HG02981 (cell line): ENCODE results near the gene EVA1A.

Experiments used
- ATAC-seq: cut with Tn5 transposase; IDR thresholded peaks from one replicate; pipeline ENCODE4 v1.9.1; 2021; ENCODE audit warnings: mild to moderate bottlenecking, moderate library complexity; ENCODE audit not compliant: unreplicated experiment

The EVA1A gene

DNA sequence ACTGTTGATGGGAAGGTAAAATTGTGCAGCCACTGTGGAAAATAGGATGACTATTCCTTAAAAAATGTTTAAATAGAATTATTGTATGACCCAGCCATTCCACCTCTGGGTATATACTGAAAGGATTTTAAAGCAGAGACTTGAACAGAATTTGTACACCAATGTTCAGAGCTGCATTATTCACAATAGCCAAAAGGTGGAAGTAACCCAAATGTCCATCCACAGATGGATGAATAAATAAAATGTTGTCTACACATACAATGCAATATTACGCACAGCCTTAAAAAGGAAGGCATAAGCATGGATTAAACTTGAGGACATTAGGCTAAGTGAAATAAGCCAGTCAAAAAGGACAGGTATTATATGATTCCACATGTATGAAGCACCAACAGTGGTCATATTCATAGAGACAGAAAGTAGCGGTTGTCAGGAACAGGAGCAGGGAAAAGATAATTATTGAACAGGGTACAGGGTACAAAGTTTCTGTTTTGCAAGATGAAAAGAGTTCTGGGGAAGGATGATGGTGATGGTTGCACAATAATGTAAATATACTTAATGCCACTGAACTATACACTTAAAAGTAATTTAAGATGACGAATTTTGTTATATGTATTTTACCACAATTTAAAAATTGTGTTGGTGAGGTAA, 39.4 kb downstream of the EVA1A start:
- ATAC-seq, result no peak

DNA sequence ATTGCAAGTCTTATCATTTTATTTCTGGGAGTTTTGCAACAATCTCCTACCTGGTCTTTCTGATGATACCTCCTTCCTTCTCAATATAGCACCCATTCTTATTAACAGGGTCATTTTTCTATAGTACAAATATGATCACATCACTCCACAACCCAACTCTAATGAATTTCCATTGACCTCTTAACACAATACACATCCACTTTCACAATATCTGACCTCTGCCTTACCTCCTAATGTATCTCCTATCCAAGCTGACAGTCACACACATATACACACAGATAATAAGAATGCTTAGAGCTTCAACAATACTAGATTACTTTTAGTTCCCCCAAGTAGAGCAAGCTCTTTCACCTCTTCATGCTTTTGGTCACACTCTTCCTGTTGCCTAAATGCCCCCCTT, 40.9 kb downstream of the EVA1A start:
- ATAC-seq, result no peak

DNA sequence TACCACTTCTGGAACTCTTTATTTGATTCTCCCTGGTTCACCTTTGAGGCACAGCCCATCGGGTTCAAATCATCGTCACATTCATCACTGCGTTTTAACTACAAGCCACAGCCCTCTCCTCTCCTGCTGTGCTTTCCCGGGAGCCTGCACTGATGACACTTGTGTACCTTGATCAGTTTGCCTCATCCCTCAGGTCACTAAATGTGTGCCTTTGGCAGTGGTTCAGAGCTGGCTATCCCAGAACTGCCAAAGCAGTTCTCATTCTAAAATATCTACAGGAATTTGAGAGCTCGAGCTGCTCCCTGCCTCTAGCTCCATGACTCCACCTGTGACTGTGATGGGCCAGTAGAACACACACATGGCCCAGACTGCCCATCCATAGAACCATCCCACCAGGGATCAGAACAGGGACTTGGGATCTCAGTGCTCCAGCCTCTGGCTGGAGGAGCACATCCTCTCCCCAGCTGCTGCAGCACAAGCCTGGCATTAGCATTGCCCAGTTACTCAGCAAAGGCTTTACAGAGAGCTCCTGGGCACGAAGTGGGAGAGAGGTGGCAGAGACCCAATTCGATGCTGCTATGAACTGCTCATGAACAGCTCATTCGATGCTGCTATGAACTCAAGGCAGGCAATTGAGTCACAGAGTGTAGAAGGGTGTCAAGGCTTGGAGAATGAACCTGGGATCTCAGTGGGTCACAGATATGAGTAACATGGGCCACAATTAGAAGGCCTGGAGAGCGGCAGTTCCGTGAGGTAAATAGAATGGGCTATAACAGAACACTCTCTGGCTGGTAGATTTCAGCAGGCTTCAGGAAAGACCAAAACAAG, 41.9 kb downstream of the EVA1A start:
- ATAC-seq, result no peak

DNA sequence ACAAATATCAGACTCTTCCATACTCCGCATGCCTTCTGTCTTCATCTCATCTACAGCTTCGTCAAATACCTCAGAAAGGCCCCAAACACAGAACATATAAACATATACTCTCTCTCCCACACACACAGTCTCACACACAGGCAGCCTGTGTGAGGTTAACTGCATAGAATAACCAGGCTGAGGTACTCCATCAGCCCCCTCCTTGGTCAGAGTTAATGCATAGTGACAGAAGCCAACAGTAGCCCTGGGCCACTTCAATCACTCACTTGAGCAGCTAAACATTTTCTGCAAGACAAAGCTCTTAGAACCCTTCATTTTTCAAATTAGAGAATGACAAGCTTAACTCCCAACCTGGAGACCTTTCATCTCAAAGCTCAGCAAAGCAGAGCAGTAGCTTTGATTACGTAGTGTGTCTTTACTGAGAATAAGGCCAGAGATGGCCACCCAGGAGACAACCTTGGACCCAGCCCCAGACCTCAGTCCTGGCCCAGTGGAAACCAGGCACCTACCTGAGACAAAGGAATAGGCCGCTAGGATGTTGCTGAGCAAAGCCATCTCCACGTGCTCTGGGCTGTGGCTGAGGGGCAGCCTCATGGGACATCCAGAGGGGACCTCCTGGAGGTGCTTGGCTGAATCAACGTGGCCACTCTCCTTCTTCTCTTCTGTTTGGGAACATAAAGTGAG, 43.0 kb downstream of the EVA1A start:
- no peak for ATAC-seq

DNA sequence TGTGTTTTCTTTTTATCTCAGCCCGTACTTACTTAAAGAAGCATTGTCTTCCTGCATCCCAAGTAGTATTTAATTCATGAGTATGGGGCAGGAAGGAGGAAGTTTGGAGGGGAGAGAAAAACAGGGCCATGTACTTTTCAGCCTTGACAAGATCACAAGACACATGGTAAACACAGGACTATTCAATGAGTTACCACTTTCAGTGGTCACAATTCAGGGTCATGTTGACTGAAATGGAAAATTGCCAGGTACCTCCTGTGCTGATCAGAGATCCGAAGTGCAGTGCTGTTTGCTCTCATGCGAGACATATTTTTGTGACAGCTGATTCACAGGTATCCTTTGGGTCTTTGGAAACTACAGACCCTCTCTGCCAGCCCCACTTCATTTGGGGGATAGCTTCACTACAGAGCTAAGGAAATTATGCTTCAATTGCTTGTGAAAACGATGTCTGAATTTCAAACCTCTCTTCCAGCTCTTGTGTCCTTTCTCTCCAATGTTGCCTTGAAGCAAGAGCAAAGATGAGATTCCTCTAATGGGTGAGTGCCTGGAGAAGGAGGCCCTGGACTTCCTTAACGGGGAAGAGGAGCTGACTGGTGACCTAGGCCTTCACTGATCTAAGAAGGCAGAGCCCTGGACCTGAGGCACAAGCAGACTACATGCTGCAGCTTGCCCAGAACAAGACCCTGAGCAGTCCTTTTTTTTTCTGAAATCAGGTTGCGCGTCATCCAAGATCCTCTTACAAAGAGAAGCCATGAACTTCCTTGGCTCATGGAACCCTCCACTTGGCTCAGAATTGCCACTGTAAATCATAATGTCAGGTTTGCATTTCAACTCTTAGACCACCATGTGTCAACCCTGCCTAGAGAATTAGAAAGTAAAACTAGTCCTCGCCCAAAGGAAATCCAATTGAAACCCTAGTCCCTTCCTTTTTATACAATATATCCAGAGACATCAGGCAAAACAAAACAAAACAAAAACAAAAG, 44.1 kb downstream of the EVA1A start:
- no peak for ATAC-seq

DNA sequence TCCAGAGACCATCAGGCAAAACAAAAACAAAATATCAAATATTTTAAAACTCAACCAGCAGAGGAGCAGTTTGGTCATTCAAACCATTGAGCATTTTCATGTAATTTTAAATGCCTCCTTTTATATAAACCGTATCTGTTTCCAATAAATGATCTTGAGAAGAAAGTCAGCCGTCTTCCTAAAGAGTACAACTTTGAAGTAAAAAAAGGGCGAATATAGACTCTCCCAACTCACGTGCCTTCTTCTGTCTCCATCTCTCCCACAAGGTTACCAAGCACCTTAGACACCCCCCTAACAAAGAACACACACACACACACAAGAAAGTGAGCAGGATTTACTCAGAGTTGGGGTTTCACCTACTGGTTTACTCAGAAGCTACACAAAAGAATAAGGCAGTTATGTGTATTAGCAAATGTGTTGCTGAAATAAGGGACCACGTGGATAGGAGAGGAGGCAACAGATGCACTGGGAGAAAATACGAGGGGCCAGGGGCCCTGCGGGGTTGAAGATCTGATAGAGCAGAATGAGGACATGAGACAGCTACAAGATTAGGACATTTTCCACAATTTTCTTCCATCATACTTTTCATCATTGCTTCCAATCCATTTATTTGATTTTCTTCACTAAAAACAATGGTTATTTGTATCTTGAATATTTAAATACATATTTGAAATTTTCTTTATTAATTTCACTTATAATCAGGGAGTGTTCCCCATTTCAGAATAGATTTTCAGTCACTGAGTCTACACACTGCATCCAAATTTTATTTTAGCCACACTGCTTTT, 45.0 kb downstream of the EVA1A start:
- ATAC-seq, result no peak

DNA sequence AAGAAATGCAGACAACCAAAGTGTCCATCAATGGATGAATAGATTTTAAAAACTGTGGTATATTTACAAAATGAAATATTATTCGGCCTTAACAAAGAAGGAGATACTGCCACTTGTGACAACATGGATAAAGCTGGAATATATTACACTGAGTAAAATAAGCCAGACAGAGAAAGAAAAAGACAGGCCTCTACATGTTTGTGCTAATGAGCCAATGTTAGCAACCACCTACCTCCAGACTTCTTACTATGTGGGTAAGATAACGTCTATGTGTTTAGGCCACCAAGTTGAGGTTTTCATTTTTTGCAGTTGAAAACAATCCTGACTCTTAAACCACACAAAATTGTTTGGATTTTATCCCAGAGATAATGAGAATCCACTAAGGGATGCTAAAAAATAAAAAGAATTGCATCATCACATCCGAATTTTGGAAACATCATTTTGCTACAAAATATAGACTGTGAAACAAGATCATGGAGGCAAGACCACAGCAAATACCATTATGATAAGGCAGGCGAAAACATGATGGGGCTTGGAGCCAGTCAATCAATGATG, 47.0 kb downstream of the EVA1A start:
- ATAC-seq, result no peak

DNA sequence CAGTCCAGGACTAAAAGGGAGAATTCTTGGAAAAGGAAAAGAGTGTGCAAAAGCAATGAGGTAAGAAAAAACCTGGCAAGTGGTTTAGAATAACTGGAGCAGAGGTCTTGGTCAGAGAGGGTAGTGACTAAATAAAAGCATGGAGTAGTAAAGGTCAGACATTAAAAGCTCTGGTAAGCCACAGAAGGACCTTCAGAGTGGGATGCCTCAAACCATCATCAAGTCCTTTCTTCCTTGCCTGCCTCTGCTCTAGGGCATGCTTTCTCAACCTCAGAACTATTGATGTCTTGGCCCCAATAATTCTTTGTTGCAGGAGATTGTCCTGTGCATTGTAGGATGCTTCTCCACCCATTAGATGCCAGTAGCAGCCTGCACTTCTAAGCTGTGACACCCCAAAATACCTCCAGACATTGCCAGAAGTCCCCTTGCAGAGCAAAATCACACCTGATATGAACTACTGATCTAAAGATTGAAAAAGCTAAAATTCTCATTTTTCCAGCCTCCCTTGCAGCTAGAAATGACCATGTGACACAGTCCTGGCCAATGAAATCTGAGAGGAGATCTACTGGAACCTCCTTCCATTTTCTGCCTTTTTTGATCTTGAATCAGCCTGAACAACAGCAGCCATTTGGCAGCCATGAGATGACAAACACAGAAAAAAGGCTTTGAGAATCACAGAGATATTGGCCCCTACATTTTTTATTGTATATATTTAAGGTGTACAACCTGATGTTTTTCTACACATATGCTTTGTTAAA, 48.1 kb downstream of the EVA1A start:
- no peak for ATAC-seq

DNA sequence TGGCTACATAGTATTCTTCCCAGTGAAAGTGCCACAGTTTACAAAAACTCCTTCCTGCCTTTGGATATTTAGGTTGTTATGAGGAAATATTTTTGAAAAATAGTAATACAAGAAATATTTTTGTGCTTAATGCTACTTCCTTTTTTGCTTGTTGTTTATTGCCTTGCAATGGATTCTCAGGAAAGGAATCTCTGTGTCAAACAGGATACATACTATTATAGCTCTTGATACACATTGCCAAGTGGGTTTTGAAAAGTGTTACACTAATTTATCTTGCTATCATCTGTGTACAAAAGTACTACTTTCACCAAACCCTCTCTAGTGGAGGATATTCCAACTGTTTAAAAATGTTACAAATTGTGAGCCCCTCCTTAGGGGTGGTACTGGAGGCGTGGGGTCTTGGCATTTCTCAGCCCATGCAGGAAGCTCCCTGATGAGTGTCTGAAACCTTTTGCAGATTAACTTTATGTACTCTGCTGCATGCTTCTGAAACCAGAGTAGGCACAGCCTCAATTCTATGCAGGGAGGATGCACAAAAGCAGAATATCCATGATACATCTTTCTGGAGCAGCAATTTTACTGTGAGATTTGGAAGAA, 54.5 kb downstream of the EVA1A start:
- no peak for ATAC-seq

DNA sequence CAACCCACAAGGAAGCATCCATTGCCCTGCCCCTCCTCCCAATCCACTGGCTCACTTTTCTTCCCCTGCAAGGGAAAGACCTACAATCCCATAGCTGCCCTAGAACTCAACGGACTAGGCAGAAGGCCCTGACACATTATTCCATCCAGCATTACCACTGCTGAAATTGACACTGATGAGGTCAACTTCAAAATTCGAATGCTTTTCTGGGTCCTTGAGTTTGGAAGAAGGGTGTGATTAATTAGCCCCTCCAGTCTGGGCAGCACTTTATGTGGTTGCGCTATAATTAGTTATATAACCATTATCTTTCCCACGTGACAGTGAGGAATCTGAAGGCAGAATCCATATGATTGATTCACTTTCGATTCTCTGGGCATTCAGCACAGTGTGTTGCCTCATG, 55.7 kb downstream of the EVA1A start:
- no peak for ATAC-seq

DNA sequence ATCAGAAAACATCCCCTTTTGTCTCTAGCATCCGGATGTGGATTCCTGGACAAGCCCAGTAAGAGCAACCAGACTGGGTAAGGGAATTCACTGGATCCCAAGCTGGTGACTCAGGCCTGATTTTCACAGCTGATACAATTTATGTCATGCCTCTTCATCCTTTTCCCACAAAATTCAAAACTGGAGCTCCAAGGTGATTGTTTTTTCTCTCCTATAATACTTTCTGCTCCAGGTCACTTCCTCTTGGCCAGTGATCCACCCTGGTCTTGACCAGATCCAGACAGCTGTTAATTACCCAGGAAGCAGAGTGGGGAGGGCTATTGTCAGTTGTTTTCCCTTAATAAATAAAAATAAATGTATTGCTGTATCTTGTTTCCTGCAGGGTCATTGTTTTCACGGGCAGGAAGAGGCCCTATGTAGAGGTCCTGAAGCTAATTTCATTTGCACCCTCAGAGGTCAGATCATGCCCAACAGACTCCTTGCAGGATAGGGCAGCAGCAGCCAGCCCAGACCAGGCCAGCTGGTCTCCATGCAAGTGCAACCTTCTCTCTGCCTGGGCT, 57.6 kb downstream of the EVA1A start:
- no peak for ATAC-seq

DNA sequence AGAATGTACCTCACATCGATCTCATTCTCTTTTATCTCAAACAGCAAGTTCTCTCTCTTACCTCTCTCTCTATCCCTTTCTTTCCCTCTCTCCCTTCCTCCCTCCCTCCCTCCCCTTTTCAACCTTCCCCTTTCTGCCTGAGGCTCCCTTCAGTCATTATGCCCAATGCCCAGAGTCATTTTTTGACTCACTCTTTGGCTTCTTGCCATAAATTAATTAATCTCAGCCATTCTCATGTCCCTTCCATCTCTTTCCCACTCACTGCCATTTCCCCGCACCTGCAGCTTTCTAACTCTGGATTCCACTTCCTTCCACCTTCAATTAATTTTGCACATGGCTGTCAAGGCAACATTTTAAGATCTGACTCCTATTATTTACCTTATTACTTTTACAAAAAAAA, 60.1 kb downstream of the EVA1A start:
- no peak for ATAC-seq

DNA sequence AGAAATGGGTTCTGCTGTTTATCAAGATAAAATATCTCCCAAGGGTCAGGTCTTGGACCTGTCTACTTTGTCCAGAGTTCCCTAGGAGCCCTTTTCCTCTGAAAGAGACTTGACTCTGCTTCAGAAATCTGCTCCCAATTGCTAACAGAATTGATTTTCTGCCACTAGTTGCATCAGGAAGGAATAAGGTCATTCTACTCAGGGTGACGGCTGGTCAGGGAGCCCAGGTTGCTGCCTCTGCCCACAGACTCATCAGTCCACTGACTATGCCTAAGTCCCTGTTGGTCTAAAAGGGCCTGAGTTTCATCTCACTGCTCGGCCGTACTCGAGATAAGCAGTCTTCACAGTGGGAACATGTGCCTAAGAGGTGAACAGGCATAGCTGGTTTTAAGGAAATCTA, 61.2 kb downstream of the EVA1A start:
- ATAC-seq, result no peak

DNA sequence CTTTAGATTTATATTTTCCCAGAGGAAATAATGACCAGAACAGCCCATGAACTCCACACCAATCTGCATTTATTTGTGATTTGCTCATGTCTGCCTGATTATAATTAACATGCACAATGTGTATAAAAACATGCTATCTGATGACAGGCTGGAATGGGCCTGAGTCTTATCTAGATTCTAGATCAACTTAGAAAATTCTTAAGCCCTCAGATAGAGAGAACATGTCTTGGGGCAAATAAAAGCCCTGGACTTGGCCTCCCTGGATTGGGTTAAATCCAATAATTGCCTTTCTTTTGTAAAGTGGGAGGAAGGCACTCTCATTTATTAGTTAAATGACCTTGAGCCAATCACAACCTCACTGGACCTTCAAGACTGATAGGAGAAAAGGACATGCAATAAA, 61.8 kb downstream of the EVA1A start:
- no peak for ATAC-seq

DNA sequence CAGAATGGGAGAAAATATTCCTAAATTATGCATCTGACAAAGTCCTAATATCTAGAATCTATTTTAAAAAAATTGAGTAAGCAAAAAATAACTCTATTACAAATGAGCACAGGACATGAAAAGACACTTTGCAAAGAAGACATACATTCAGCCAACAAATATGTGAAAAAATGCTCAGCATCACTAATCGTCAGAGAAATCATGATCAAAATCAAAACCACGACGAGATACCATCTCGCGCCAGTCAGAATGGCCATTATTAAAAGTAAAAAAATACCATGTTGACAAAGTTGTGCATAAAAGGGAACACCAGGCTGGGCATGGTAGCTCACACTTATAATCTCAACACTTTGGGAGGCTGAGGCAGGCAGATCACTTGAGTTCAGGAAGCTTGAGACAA, 63.5 kb downstream of the EVA1A start:
- ATAC-seq, result no peak

DNA sequence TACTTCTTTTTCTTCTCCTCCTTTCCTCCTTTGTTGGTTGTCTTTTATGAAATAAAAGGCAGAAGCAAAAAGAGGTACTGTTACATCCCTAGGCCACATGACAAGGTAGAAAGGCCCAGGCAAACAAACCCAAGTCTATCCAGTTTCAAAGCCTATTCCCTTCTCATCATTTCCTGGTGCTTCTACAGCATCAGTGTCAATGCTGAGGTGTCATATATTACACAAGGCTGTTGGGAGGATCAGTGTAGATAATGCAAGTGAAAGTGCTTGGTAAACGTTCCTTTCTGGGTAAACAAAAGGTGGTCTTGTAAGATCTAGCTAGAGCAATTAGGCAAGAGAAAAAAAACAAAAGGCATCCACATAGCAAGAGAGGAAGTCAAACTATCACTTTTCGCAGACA, 64.9 kb downstream of the EVA1A start:
- no peak for ATAC-seq

DNA sequence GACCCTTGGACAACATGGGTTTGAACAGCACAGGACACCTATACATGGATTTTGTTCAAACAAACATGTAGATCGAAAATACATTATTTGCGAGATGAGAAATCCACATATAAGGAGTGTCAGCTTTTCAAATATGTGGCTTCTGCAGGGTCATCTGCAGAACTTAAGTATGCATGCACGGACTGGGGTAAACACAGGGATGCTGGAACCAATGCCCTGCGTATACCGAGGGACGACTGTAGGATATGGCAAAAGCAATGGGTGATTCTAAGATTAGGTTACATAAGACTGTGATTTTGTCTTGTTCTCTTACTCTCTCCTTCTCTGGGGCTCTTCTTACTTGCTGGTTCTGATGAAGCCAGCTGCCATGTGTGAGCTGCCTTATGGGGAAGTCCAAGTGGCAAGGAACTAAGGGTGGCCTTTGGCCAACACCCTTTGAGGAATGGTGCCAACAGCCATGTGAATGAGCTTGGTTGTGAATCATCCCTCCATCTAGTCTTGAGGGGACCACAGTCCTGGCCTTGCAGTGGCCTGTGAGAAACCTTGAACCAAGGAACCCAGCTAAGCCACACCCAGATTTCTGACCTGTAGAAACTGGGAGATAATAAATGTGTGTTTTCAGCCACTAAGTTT, 66.5 kb downstream of the EVA1A start:
- no peak for ATAC-seq

DNA sequence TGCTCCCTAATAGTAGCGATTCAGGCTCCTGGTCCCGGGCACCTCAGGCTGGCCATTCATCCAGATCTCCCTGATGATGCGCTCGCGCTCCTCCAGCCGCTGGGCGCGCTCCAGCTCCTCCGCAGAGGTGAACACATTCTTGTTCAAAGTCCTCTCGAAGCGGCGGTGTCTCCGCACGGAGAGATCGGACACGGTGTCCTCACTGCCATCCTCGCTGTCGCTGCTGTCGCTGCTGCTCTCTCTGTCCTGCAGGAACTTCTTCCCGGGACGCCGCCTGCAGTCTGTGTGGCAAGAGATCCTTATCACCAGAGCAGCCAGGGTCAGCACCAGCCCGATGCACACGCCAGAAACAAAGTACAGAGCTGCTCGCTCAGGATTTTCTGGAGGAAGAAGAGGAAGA, 67.5 kb downstream of the EVA1A start:
- no peak for ATAC-seq
